ACHN (cell line): ENCODE data around the gene FAM120C.
A peak's percentile ranks its signal among the peaks of the same experiment; 100 is the strongest.

Source experiments
- DNase-seq: peaks from one replicate; pipeline ENCODE4 v3.0.0-alpha.2; 2015
- in situ Hi-C: cut with HindIII; loops from 2 replicates; pipeline ENCODE4 v1.10.0; 2017; ENCODE audit warnings: low sequenced_read_pairs, low pct_ligation_motif_present, low pct_unique_long_range_greater_than_20kb

Gene FAM120C

GRCh38 chrX:54045563-54046228 is 137.4 kb downstream of the FAM120C start:
- no peak for DNase-seq
- in situ Hi-C loops: no loop called here

DNA sequence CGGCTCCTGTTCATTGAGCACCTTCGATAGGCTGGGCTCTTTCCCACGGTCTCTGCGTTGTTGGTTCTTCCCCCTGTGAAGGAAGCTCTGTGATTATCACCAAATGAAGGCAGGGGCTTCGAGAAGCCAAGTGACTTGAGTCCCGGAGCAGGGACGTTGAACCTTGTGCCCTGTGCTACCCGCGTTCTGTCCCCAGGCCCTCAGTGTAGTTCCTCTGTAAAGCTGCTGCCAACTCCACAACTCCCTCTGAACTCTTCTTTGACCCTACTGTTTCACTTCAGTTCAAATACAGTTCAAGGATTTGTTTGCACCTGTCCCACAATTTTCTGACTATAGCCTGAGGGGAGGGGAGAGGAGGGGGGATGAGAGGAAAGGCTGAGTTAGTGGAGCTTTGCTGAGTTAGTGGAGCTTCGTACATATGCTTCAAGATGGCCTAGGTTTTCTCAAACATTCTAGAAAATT is 138.1 kb downstream of the FAM120C start:
- in situ Hi-C loops: no loop called here
- DNase-seq: no peak

GRCh38 chrX:54044126-54044876 is 138.8 kb downstream of the FAM120C start, which contains the start of gene PHF8:
PHF8 (minus strand) TSS chrX:54044473; CDS start chrX:54042728, 1,745 bp downstream.
- in situ Hi-C loops: no loop called here
- peak; percentile 88 for DNase-seq

GRCh38 chrX:54043541-54044125 is 139.4 kb downstream of the FAM120C start:
- peak; percentile 16 for DNase-seq
- in situ Hi-C loops: no loop called here

- DNase-seq: no peak
- in situ Hi-C loops: no loop called here
These were observed 140.0 kb downstream of the FAM120C start for GRCh38 chrX:54043056-54043455.

DNA sequence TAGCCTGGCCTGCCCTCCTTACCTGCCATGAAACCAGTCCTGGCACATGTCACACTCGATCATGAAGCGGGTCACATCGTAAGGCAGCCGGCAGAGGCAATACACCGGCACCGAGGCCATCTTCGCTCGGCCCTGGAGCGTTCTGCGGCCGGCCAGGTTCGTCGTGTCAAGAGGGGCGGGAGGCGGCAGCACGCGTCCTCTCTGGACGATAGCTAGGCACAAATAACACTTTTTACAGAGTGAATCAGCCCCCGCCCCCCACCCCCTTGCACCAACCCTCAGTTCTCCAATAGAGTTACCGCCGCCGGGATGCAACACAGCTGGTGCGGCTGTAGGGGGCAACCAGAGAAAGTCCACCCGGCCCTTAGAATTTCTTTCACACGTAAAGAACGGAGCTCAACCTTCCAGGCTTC is 140.4 kb downstream of the FAM120C start:
- in situ Hi-C loops: no loop called here
- DNase-seq: peak; percentile 60

GRCh38 chrX:54030329-54030728 is 152.7 kb downstream of the FAM120C start:
- in situ Hi-C loops: no loop called here
- no peak for DNase-seq

GRCh38 chrX:54029529-54030143 is 153.4 kb downstream of the FAM120C start:
- no peak for DNase-seq
- in situ Hi-C loops: no loop called here

GRCh38 chrX:54024350-54024749 is 158.7 kb downstream of the FAM120C start:
- no peak for DNase-seq
- in situ Hi-C loops: no loop called here
